Brain microvascular endothelial cell (primary cell): Measurements from ENCODE around the gene ATP8B2.
"Not testable (repeated sequence)": the region's sequence is repeated elsewhere in the genome, so short reads cannot be mapped to it uniquely, and the experiment has no call there.

Source experiments
- DNase-seq: peaks from one replicate; pipeline ENCODE4 v3.0.0-alpha.2; 2020
- H3K27ac ChIP-seq: fragments of 250-450 bp; sonication (Bioruptor Pico); 2 replicates; pipeline ENCODE4 v1.5.1; 2020; ENCODE audit warnings: mild to moderate bottlenecking, moderate library complexity
- H3K27me3 ChIP-seq: fragments of 250-450 bp; sonication (Bioruptor Pico); replicated peaks from 2 replicates; pipeline ENCODE4 v1.5.1; 2020; ENCODE audit warnings: mild to moderate bottlenecking
- H3K36me3 ChIP-seq: fragments of 250-450 bp; sonication (Bioruptor Pico); replicated peaks from 2 replicates; pipeline ENCODE4 v1.5.1; 2020; ENCODE audit warnings: mild to moderate bottlenecking
- H3K4me3 ChIP-seq: 2 replicates; pipeline ENCODE4 v1.5.1; 2011; ENCODE audit warnings: low read depth, mild to moderate bottlenecking, control low read depth, low read length, moderate library complexity
- in situ Hi-C: cut with HindIII; loops from 2 replicates; pipeline ENCODE4 v1.10.0; 2017; ENCODE audit warnings: low sequenced_read_pairs, low pct_ligation_motif_present
- TF ChIP-seq, protein P1 (sequence below): IDR thresholded peaks from 2 replicates; pipeline ENCODE4 v1.5.1; 2011; ENCODE audit warnings: low read depth, mild to moderate bottlenecking, moderate library complexity, low read length, control low read depth, inconsistent platforms; ENCODE audit errors: missing control alignments

Gene ATP8B2

DNA sequence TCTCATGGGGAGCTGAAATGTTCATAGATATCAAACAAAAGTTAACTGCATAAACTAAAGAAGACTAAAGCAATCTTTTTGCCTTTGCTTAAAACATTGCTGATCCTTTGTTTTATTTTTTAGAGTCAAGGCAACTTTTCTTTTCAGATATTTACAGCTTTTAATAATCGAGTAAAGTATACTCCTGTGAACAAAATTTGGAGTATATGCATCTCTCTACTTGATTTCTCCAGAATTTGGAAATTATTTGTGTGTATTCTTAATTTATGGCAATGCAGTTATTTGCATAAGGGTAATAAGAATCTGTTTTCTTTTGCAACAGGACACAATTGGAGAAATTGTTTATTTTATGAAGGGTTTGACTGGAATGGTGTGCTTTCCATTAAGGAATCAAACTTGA is 8.6 kb upstream of the ATP8B2 start:
- TF ChIP-seq, protein P1, sequence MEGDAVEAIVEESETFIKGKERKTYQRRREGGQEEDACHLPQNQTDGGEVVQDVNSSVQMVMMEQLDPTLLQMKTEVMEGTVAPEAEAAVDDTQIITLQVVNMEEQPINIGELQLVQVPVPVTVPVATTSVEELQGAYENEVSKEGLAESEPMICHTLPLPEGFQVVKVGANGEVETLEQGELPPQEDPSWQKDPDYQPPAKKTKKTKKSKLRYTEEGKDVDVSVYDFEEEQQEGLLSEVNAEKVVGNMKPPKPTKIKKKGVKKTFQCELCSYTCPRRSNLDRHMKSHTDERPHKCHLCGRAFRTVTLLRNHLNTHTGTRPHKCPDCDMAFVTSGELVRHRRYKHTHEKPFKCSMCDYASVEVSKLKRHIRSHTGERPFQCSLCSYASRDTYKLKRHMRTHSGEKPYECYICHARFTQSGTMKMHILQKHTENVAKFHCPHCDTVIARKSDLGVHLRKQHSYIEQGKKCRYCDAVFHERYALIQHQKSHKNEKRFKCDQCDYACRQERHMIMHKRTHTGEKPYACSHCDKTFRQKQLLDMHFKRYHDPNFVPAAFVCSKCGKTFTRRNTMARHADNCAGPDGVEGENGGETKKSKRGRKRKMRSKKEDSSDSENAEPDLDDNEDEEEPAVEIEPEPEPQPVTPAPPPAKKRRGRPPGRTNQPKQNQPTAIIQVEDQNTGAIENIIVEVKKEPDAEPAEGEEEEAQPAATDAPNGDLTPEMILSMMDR: no peak
- Histone ChIP-seq H3K27me3 (no peaks in the 10 kb centered on the region), H3K4me3 (no peak overlapping the region), H3K27ac (no peak overlapping the region), H3K36me3 (no peaks in the 10 kb centered on the region)
- DNase-seq: no peak
- in situ Hi-C loops: no loop called here

DNA sequence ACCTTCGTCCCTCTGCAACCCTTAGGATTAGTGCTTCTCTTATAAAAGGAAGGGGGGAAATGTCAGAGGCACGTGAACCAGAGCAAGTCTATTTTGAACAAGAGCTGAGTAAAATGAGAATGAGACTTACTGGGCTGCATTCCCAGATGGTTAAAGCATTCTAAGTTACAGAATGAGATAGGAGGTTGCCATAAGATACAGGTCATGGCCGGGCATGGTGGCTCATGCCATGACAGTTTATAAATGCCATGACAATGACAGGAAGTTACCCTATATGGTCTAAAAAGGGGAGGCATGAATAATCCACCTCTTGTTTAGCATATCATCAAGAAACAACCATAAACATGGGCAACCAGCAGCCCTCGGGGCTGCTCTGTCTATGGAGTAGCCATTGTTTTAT is 6.9 kb upstream of the ATP8B2 start:
- Histone ChIP-seq H3K4me3 (no peak overlapping the region), H3K27ac (no peak overlapping the region), H3K27me3 (peaks cover 4% of the 10 kb centered on the region), H3K36me3 (no peaks in the 10 kb centered on the region)
- TF ChIP-seq, protein P1: no peak
- in situ Hi-C loops: no loop called here
- DNase-seq: no peak

DNA sequence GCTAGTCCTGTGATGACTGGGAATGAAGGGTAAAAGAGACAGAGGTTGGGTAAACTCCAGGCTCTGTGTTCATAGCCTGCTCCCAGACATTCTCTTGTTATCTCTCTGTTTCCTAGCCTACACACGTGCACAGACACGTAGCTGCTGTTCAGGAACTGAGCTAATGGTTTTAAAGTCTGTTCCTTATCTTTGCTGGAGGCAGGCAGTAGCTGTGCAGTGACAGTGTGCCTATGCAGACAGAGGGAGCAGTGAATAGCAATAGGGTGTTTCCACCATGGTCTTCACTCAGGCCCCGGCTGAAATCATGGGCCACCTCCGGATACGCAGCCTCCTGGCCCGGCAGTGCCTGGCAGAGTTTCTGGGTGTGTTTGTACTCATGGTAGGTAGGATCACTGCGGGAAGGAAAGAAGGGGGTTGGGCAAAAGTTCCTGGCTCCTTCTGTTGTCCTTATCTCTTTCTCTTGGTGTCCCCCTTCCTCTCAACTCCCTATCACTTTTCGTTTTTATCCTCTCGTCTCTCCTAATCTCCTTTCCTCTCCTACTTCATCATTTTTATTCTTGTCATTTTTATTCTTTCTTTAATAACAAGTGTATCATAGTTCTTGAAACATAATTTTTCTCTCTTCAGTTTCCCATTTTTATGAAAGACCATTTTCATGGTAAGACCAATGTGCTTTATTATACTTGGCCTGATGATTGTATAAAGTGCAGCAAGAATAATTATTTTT is 4.3 kb upstream of the ATP8B2 start, which contains the start of gene AQP10:
AQP10 (plus strand) TSS at position 212 of the 727 bp plus-strand sequence; CDS start at position 275, 63 bp downstream.
- no peak within 1 kb of the TSS for H3K4me3 ChIP-seq
- H3K36me3 ChIP-seq: no peaks in the 10 kb centered on the region
- H3K27ac ChIP-seq: no peak within 1 kb of the TSS
- peak; percentile 51 for DNase-seq
- H3K27me3 ChIP-seq: peaks cover 7% of the 10 kb centered on the region
- in situ Hi-C loops: no loop called here
- TF ChIP-seq, protein P1: no peak

DNA sequence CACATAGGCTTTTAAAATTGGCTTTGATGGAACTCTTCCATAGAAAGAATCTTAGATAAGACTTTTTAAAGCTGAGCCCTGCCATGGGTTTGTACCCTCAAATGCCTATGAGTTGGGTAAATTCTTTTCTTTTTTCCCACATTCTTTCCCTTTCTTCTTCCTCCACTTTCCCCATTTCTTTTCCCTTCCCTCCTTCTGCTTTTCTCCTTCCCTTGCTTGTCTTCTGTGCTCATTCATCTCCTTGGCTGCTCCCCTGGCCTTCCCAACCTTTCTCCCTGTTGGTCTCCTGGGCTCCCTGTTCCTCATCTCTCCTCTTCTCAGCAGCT is 3.8 kb upstream of the ATP8B2 start:
- H3K27ac ChIP-seq, H3K36me3 ChIP-seq, DNase-seq, H3K4me3 ChIP-seq, in situ Hi-C loops, H3K27me3 ChIP-seq: not testable (repeated sequence)

DNA sequence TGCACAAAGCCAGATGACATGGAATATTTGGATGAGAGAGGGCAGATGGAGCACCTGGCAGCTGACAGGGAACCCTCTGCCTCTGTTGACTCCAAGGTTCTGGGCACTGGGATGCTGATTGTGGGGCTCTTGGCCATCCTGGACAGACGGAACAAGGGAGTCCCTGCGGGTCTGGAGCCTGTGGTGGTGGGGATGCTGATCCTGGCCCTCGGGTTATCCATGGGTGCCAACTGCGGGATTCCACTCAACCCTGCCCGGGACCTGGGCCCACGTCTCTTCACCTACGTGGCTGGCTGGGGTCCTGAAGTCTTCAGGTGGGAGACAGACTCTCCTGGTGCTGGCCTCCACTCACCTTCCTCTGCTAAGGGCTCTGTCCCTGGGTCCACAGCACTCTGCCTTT is 1.8 kb upstream of the ATP8B2 start:
- TF ChIP-seq, protein P1: no peak
- no peak overlapping the region for H3K4me3 ChIP-seq
- H3K27me3 ChIP-seq: peaks cover 7% of the 10 kb centered on the region
- no peak overlapping the region for H3K27ac ChIP-seq
- DNase-seq: no peak
- no peaks in the 10 kb centered on the region for H3K36me3 ChIP-seq
- in situ Hi-C loops: no loop called here

DNA sequence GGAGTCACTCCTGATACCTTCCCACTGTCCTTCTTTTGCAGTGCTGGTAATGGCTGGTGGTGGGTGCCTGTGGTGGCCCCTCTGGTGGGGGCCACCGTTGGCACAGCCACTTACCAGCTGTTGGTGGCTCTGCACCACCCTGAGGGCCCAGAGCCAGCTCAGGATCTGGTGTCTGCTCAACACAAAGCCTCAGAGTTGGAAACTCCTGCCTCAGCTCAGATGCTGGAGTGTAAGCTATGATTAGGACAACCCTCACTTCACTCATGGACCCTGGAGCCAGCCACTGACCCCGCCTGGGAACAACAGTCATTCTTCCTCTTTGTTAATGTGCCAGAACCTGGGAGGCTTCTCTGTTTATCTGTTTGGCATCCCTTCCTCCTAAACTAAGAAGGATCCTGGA is 1.1 kb upstream of the ATP8B2 start:
- TF ChIP-seq, protein P1: no peak
- in situ Hi-C loops: no loop called here

More for the DNA sequence above, 1.1 kb upstream of the ATP8B2 start:
- Histone ChIP-seq H3K4me3 (peak overlapping the region; percentile 83), H3K27me3 (peaks cover 7% of the 10 kb centered on the region), H3K36me3 (no peaks in the 10 kb centered on the region), H3K27ac (no peak overlapping the region)
- DNase-seq: no peak
